Fibroblast of skin of right quadriceps (primary cell): ENCODE measurements around the gene TTC3.
"Not testable (repeated sequence)": the region's sequence is repeated elsewhere in the genome, so short reads cannot be mapped to it uniquely, and the experiment has no call there.

Experiments used
- DNase-seq: peaks from one replicate; pipeline ENCODE4 v3.0.0-alpha.2; 2013

TTC3 gene

GRCh38 chr21:37095821-37096220, 22.8 kb downstream of the TTC3 start:
- no peak for DNase-seq

- DNase-seq = no peak
Measured at GRCh38 chr21:37098751-37099150, 25.7 kb downstream of the TTC3 start.

- DNase-seq = no peak
Measured at GRCh38 chr21:37100316-37100715, 27.3 kb downstream of the TTC3 start.

- no peak for DNase-seq
Measured at GRCh38 chr21:37101384-37101783, 28.3 kb downstream of the TTC3 start.

GRCh38 chr21:37102746-37103145, 29.7 kb downstream of the TTC3 start:
- not testable (repeated sequence) for DNase-seq

GRCh38 chr21:37106998-37107397, 33.9 kb downstream of the TTC3 start:
- no peak for DNase-seq

- not testable (repeated sequence) for DNase-seq
Measured at GRCh38 chr21:37111029-37111428, 38.0 kb downstream of the TTC3 start.

GRCh38 chr21:37114301-37114700, 41.2 kb downstream of the TTC3 start:
- not testable (repeated sequence) for DNase-seq

GRCh38 chr21:37116459-37116858, 43.4 kb downstream of the TTC3 start:
- DNase-seq = not testable (repeated sequence)

GRCh38 chr21:37117204-37117603, 44.1 kb downstream of the TTC3 start:
- no peak for DNase-seq

- no peak for DNase-seq
Measured at GRCh38 chr21:37118187-37118826, 45.3 kb downstream of the TTC3 start.

GRCh38 chr21:37119421-37120218, 46.6 kb downstream of the TTC3 start:
- no peak for DNase-seq

- no peak for DNase-seq
Measured at GRCh38 chr21:37128076-37128475, 55.0 kb downstream of the TTC3 start.

GRCh38 chr21:37130971-37131370, 57.9 kb downstream of the TTC3 start:
- DNase-seq = peak; percentile 25

- DNase-seq = no peak
Measured at GRCh38 chr21:37136261-37136660, 63.2 kb downstream of the TTC3 start.

GRCh38 chr21:37136744-37137143, 63.7 kb downstream of the TTC3 start:
- DNase-seq = no peak

GRCh38 chr21:37139154-37139553, 66.1 kb downstream of the TTC3 start:
- DNase-seq = peak; percentile 24

- peak; percentile 86 for DNase-seq
Measured at GRCh38 chr21:37139902-37140301, 66.8 kb downstream of the TTC3 start.

GRCh38 chr21:37143392-37143791, 70.3 kb downstream of the TTC3 start:
- DNase-seq = not testable (repeated sequence)

GRCh38 chr21:37145635-37146111, 72.6 kb downstream of the TTC3 start:
- DNase-seq = peak; percentile 81

GRCh38 chr21:37146320-37147235, 73.5 kb downstream of the TTC3 start:
- DNase-seq = peak; percentile 50

GRCh38 chr21:37149411-37149810, 76.4 kb downstream of the TTC3 start:
- peak; percentile 79 for DNase-seq
